Panc1 (cell line): ENCODE data around the gene DHCR7.

Experiments
- POLR2AphosphoS5 ChIP-seq: IDR thresholded peaks from 2 replicates; pipeline ENCODE4 v1.6.1; 2012; ENCODE audit warnings: mild to moderate bottlenecking, low read depth, low read length, moderate library complexity
- TF ChIP-seq, protein P1 (sequence below): fragments of 450-650 bp; IDR thresholded peaks from 2 replicates; pipeline ENCODE4 v1.5.1; 2017; ENCODE audit warnings: mild to moderate bottlenecking
- TF ChIP-seq, protein P2 (sequence below), 2 experiments: IDR thresholded peaks; 2 replicates each; pipeline ENCODE4 v1.6.1; 2011 to 2012; ENCODE audit warnings: low read depth in 2 of 2, control low read depth in 1 of 2, low read length in 1 of 2, mild to moderate bottlenecking in 1 of 2, moderate library complexity in 1 of 2; ENCODE audit not compliant: insufficient read depth in 1 of 2

DNA sequence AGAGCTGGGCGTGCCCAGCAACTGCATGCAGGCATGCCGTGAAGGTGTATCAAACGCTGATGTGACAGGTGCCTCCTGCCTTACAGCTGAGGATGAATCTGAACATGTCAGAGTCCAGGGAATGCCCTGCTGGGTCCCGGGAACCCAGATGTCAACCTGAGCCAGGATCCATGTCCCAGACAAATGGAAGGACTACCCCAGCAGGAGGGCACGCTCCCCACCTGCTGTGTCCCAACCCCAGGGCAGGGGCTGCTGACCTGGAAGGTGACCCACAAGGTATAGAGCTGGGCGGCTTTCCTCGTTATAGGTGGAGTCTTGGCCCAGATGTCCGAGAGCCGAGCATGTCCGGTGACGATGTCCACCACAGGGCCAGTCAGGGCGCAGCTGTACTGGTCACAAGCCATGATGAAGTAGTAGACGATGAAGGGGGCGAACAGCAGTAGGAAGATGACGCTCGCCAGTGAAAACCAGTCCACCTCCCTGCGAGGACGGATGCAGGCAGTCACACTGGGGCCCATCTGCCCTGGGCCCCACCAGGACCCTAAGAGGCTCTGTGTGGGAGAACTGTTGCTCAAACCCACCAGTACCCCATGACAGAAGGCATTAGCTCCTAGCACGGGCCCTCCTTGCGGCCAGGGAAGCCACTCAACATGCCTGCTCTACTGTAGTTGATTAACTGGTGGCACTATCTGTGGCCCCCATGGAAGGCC is 4.3 kb downstream of the DHCR7 start:
- TF ChIP-seq, protein P1, sequence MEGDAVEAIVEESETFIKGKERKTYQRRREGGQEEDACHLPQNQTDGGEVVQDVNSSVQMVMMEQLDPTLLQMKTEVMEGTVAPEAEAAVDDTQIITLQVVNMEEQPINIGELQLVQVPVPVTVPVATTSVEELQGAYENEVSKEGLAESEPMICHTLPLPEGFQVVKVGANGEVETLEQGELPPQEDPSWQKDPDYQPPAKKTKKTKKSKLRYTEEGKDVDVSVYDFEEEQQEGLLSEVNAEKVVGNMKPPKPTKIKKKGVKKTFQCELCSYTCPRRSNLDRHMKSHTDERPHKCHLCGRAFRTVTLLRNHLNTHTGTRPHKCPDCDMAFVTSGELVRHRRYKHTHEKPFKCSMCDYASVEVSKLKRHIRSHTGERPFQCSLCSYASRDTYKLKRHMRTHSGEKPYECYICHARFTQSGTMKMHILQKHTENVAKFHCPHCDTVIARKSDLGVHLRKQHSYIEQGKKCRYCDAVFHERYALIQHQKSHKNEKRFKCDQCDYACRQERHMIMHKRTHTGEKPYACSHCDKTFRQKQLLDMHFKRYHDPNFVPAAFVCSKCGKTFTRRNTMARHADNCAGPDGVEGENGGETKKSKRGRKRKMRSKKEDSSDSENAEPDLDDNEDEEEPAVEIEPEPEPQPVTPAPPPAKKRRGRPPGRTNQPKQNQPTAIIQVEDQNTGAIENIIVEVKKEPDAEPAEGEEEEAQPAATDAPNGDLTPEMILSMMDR, result no peak
- TF ChIP-seq POLR2AphosphoS5, result no peak
- TF ChIP-seq, protein P2, sequence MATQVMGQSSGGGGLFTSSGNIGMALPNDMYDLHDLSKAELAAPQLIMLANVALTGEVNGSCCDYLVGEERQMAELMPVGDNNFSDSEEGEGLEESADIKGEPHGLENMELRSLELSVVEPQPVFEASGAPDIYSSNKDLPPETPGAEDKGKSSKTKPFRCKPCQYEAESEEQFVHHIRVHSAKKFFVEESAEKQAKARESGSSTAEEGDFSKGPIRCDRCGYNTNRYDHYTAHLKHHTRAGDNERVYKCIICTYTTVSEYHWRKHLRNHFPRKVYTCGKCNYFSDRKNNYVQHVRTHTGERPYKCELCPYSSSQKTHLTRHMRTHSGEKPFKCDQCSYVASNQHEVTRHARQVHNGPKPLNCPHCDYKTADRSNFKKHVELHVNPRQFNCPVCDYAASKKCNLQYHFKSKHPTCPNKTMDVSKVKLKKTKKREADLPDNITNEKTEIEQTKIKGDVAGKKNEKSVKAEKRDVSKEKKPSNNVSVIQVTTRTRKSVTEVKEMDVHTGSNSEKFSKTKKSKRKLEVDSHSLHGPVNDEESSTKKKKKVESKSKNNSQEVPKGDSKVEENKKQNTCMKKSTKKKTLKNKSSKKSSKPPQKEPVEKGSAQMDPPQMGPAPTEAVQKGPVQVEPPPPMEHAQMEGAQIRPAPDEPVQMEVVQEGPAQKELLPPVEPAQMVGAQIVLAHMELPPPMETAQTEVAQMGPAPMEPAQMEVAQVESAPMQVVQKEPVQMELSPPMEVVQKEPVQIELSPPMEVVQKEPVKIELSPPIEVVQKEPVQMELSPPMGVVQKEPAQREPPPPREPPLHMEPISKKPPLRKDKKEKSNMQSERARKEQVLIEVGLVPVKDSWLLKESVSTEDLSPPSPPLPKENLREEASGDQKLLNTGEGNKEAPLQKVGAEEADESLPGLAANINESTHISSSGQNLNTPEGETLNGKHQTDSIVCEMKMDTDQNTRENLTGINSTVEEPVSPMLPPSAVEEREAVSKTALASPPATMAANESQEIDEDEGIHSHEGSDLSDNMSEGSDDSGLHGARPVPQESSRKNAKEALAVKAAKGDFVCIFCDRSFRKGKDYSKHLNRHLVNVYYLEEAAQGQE (IDR thresholded peaks at IDR 0.05; ENCODE audit: insufficient read depth in 1 of 2, low read depth in 2 of 2, low read length in 1 of 2), result no peak
